Panc1 (cell line): ENCODE results near the gene CDC6. TPM values are rescaled to one million over a fixed set of nuclear protein-coding genes. Genes with fewer than 3 reads are reported as not detected.

Experiments
- ATAC-seq: fragments of 200-7000 bp; cut with Tn5 transposase; 2 replicates; pipeline ENCODE4 v1.9.1; 2020; ENCODE audit warnings: mild to moderate bottlenecking, moderate library complexity
- BruUV-seq: library from RNA; stranded (reverse); fragments of 400-500 nt; replicated peaks from 2 replicates; lab custom pipeline; 2021; lab: Mats Ljungman, UMichigan
- CTCF ChIA-PET: fragments of 300-600 bp; sonication (Branson Sonifier 250); formaldehyde crosslinking; loops from one replicate; lab custom pipeline; 2022; ENCODE audit warnings: antibody characterized with exemption; lab: Charles Lee
- POLR2A ChIA-PET: fragments of 300-600 bp; sonication (Branson Sonifier 250); formaldehyde crosslinking; loops from one replicate; lab custom pipeline; 2022; ENCODE audit warnings: antibody characterized with exemption; lab: Charles Lee
- DNase-seq: peaks from one replicate; pipeline ENCODE4 v3.0.0-alpha.2; 2010; ENCODE audit warnings: low read depth, low spot score
- H3K27ac ChIP-seq: 2 replicates; pipeline ENCODE4 v1.5.1; 2011; ENCODE audit warnings: mild to moderate bottlenecking, low read length, inconsistent platforms
- H3K27me3 ChIP-seq: fragments of 200-500 bp; sonication (Bioruptor generic); 2 replicates; pipeline ENCODE4 v1.6.0; 2014; ENCODE audit warnings: low read length, inconsistent platforms; ENCODE audit not compliant: control insufficient read depth, insufficient read depth
- H3K36me3 ChIP-seq: fragments of 200-500 bp; sonication (Bioruptor generic); 2 replicates; pipeline ENCODE4 v1.5.1; 2014; ENCODE audit warnings: inconsistent platforms, mild to moderate bottlenecking, low read length, moderate library complexity; ENCODE audit not compliant: control insufficient read depth, insufficient read depth
- H3K4me1 ChIP-seq: 2 replicates; pipeline ENCODE4 v1.5.1; 2011; ENCODE audit warnings: inconsistent platforms, mild to moderate bottlenecking, low read length, moderate library complexity; ENCODE audit not compliant: control insufficient read depth, insufficient read depth
- H3K4me3 ChIP-seq, 2 experiments: 2 replicates each; pipeline ENCODE4 v1.5.1; 2011 to 2012; ENCODE audit warnings: low read depth in 2 of 2, low read length in 2 of 2, mild to moderate bottlenecking in 2 of 2, inconsistent platforms in 1 of 2, moderate library complexity in 1 of 2
- H3K9me3 ChIP-seq: fragments of 200-500 bp; sonication (Bioruptor generic); 2 replicates; pipeline ENCODE4 v1.5.1; 2014; ENCODE audit warnings: low read depth, mild to moderate bottlenecking, inconsistent platforms, low read length, moderate library complexity; ENCODE audit not compliant: control insufficient read depth, insufficient read depth
- CTCF ChIP-seq: fragments of 450-650 bp; IDR thresholded peaks from 2 replicates; pipeline ENCODE4 v1.5.1; 2017; ENCODE audit warnings: mild to moderate bottlenecking
- POLR2AphosphoS5 ChIP-seq: IDR thresholded peaks from 2 replicates; pipeline ENCODE4 v1.6.1; 2012; ENCODE audit warnings: mild to moderate bottlenecking, low read depth, low read length, moderate library complexity
- REST ChIP-seq, 2 experiments: IDR thresholded peaks; 2 replicates each; pipeline ENCODE4 v1.6.1; 2011 to 2012; ENCODE audit warnings: low read depth in 2 of 2, control low read depth in 1 of 2, low read length in 1 of 2, mild to moderate bottlenecking in 1 of 2, moderate library complexity in 1 of 2; ENCODE audit not compliant: insufficient read depth in 1 of 2
- SIN3A ChIP-seq: IDR thresholded peaks from 2 replicates; pipeline ENCODE4 v1.6.1; 2012; ENCODE audit warnings: low read depth, mild to moderate bottlenecking, low read length, moderate library complexity, borderline replicate concordance; ENCODE audit not compliant: insufficient read depth
- TCF7L2 ChIP-seq: IDR thresholded peaks from 2 replicates; pipeline ENCODE4 v1.6.1; 2011; ENCODE audit warnings: mild to moderate bottlenecking, low read depth, low read length, inconsistent platforms
- in situ Hi-C: cut with HindIII; loops from 2 replicates; pipeline ENCODE4 v1.10.0; 2016; ENCODE audit warnings: low sequenced_read_pairs, low pct_unique_long_range_greater_than_20kb
- intact Hi-C: fragments of 100-400 bp; cut with micrococcal nuclease; formaldehyde crosslinking; loops from one replicate; pipeline ENCODE4 v1.10.0; 2022; ENCODE audit not compliant: unreplicated experiment
- total RNA-seq: library from RNA; stranded (reverse); gene quantifications from one replicate; pipeline ENCODE4 v1.2.1, GENCODE V29; 2021; ENCODE audit not compliant: unreplicated experiment

The CDC6 gene
- total RNA-seq, 1 experiment from 2014 or later: 66.3 TPM

- no peak for ATAC-seq
- ChIA-PET CTCF (interaction anchor here (0.6 to 0.7 kb wide), 2 partner anchors 48 to 52 kb away, joined by 3 to 10 read pairs; no protein-coding TSS in a partner anchor), POLR2A (interaction anchor here (0.6 kb wide), 1 partner anchor 194 kb away, joined by 5 read pairs; no protein-coding TSS in a partner anchor)
- Histone ChIP-seq H3K36me3 (0 out of 2 replicates have a peak, but pooled peaks cover 5% of the 10 kb centered on the region), H3K27me3 (no peaks in the 10 kb centered on the region), H3K9me3 (no peaks in the 10 kb centered on the region), H3K4me1 (peaks cover 90% of the 10 kb centered on the region), H3K27ac (peak overlapping the region; percentile 54; the same call in 1 of the 2 replicates), H3K4me3 (no peak overlapping the region)
- in situ Hi-C loops: no loop called here
- BruUV-seq: no TSS peak
- TF ChIP-seq POLR2AphosphoS5: no peak
- TF ChIP-seq TCF7L2: no peak
- TF ChIP-seq CTCF: no peak
- TF ChIP-seq SIN3A: no peak
- no peak for TF ChIP-seq REST (IDR thresholded peaks at IDR 0.05; ENCODE audit: insufficient read depth in 1 of 2, low read depth in 2 of 2, low read length in 1 of 2)
- no peak for DNase-seq
- intact Hi-C loops: no loop called here
Measured at GRCh38 chr17:40347319-40348135, 59.8 kb downstream of the CDC6 start.

- TF ChIP-seq SIN3A (no peak), TCF7L2 (no peak), CTCF (no peak), POLR2AphosphoS5 (no peak), REST (IDR thresholded peaks at IDR 0.05; ENCODE audit: insufficient read depth in 1 of 2, low read depth in 2 of 2, low read length in 1 of 2) (no peak)
Measured at GRCh38 chr17:40348136-40348504, 60.4 kb downstream of the CDC6 start.

More at GRCh38 chr17:40348136-40348504, 60.4 kb downstream of the CDC6 start:
- Histone ChIP-seq H3K27me3 (no peaks in the 10 kb centered on the region), H3K36me3 (0 out of 2 replicates have a peak, but pooled peaks cover 5% of the 10 kb centered on the region), H3K9me3 (no peaks in the 10 kb centered on the region), H3K4me3 (no peak overlapping the region), H3K27ac (no peak overlapping the region), H3K4me1 (peaks cover 84% of the 10 kb centered on the region)
- CTCF ChIA-PET: interaction anchor here (0.7 kb wide), 1 partner anchor 52 kb away, joined by 3 read pairs; no protein-coding TSS in a partner anchor
- in situ Hi-C loops (no loop called here), intact Hi-C loops (no loop called here)
- POLR2A ChIA-PET: interaction anchor here (0.6 kb wide), 1 partner anchor 193 kb away, joined by 5 read pairs; no protein-coding TSS in a partner anchor
- DNase-seq (no peak), ATAC-seq (no peak)
- no TSS peak for BruUV-seq
